Nephron (organoid): ENCODE results near the gene RNF220.

Experiments
- H3K27ac Mint-ChIP-seq, 3 experiments: 2 replicates each; pipeline ENCODE4 v1.8.0; 2020; ENCODE audit warnings: mixed read lengths in 3 of 3, mild to moderate bottlenecking in 2 of 3, moderate library complexity in 1 of 3
- H3K27me3 Mint-ChIP-seq: 2 replicates; pipeline ENCODE4 v1.8.0; 2021; ENCODE audit warnings: low read depth, mild to moderate bottlenecking, moderate library complexity, mixed read lengths
- H3K36me3 Mint-ChIP-seq: 2 replicates; pipeline ENCODE4 v1.8.0; 2020; ENCODE audit warnings: low read depth, mixed read lengths
- H3K4me1 Mint-ChIP-seq: 2 replicates; pipeline ENCODE4 v1.8.0; 2020; ENCODE audit warnings: mixed read lengths
- H3K4me3 Mint-ChIP-seq, 3 experiments: 2 replicates each; pipeline ENCODE4 v1.8.0; 2020; ENCODE audit warnings: mild to moderate bottlenecking in 3 of 3, mixed read lengths in 3 of 3, moderate library complexity in 2 of 3
- H3K9me3 Mint-ChIP-seq: 2 replicates; pipeline ENCODE4 v1.8.0; 2020; ENCODE audit warnings: mixed read lengths
- TF ChIP-seq, protein P1 (sequence below), 3 experiments: fragments of 200-600 bp; sonication (generic); IDR thresholded peaks; one replicate each; pipeline ENCODE4 v1.5.0; 2021; ENCODE audit warnings: antibody characterized with exemption in 3 of 3; ENCODE audit not compliant: unreplicated experiment in 3 of 3

The RNF220 gene

DNA sequence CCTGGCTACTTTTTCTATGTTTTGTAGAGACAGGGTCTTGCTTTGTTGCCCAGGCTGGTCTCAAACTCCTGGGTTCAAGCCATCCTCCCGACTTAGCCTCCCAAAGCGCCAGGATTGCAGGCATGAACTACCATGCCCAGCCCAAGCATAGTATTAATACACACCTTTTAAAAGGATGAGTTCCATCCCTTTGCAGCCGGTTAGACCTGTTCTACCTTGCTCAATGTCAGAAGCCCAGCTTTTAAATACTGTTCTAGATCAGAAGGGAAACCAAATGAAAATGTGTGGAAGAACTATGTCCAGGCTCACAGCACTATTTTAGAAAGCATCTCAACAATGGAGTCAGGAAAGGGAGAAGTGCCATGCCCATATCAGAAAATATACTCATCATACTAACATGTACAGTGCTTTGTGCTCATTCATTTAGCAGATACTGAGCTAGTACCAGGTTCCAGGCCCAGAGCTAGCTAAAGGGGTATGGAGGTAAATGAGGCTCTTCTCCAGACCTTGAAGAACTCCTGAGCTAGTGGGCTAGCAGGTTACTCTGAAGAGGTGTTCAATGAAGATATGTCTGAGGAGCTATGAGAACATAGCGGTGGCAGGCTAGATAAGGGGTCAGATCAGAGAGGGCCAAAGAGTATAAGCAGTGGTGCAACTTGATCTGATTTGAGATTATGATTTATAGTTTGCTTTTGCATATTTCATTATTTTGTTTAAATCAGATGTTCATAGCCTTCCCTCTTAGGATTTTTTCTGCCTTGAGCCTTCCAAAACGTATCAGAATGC lies 78.2 kb downstream of the RNF220 start:
- TF ChIP-seq, protein P1, sequence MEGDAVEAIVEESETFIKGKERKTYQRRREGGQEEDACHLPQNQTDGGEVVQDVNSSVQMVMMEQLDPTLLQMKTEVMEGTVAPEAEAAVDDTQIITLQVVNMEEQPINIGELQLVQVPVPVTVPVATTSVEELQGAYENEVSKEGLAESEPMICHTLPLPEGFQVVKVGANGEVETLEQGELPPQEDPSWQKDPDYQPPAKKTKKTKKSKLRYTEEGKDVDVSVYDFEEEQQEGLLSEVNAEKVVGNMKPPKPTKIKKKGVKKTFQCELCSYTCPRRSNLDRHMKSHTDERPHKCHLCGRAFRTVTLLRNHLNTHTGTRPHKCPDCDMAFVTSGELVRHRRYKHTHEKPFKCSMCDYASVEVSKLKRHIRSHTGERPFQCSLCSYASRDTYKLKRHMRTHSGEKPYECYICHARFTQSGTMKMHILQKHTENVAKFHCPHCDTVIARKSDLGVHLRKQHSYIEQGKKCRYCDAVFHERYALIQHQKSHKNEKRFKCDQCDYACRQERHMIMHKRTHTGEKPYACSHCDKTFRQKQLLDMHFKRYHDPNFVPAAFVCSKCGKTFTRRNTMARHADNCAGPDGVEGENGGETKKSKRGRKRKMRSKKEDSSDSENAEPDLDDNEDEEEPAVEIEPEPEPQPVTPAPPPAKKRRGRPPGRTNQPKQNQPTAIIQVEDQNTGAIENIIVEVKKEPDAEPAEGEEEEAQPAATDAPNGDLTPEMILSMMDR (IDR thresholded peaks at IDR 0.05; ENCODE audit: unreplicated experiment in 3 of 3), result no peak
- Mint-ChIP-seq H3K4me1 (peaks cover 17% of the 10 kb centered on the region), H3K36me3 (no peaks in the 10 kb centered on the region), H3K4me3 (no peak overlapping the region), H3K27ac (no peak overlapping the region), H3K27me3 (peaks cover 50% of the 10 kb centered on the region), H3K9me3 (no peaks in the 10 kb centered on the region)

DNA sequence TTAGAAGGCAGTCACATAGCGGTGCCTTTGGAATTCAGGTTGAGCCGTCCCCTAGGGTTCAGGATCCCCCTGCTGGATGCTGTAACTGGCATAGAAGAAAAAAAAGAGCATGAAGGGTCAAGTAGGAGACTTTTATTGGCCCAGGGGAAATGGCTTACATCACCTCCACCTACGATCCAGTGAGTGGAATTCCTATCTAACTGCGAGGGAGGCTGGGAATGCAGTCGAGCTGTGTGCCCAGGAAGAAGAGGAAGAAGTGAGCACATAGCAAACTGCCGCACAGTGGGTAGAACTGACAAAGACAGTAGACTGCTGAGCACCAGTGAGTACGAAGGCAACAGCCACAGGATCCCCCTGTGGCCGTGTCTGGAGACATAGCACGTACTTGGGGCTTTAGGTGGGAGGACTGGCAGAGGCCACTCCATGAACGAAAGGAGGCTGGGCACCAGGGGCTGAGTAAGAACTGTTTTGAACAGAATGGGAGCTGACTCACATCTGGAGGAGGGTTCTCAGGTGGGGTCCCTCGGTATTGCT lies 79.2 kb downstream of the RNF220 start:
- peaks cover 52% of the 10 kb centered on the region for H3K27me3 Mint-ChIP-seq
- no peaks in the 10 kb centered on the region for H3K36me3 Mint-ChIP-seq
- peaks cover 3% of the 10 kb centered on the region for H3K9me3 Mint-ChIP-seq
- no peak overlapping the region for H3K4me3 Mint-ChIP-seq
- peaks cover 17% of the 10 kb centered on the region for H3K4me1 Mint-ChIP-seq
- TF ChIP-seq, protein P1 (IDR thresholded peaks at IDR 0.05; ENCODE audit: unreplicated experiment in 3 of 3), result no peak
- no peak overlapping the region for H3K27ac Mint-ChIP-seq

DNA sequence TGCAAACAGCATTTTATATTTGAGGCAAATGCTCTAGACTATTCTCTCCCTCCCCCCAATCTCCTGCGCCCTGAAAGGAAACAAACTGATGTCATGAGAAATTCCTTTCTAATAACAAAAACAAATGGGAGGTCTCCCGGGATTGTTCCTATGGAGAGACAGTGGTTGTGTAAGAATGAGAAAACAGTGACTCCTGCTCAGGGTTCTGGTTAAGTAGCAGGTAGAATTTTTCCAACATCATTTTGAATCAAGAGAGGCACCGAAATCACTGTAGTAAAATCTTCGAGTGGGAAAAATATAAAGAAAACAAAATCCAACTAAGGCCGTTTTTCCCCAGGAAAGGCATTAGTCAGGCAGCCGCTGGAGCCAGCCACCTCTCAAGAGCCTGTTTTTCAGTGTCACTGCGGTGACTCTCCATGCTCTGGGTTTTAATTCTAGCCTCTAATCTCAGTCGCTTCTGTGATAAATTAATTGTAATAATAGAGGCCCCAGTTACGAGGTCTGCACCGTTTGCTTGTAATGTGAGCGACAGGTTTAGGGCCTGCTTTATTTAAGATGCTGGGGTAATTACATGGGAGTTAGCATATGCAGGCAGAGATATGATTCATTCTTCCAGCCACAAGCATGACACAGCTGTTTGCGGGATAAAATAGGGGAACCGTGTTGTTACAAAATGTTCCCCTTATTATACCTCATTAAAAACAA lies 80.3 kb downstream of the RNF220 start:
- peaks cover 44% of the 10 kb centered on the region for H3K27me3 Mint-ChIP-seq
- H3K9me3 Mint-ChIP-seq, result peaks cover 3% of the 10 kb centered on the region
- TF ChIP-seq, protein P1 (IDR thresholded peaks at IDR 0.05; ENCODE audit: unreplicated experiment in 3 of 3), result no peak
- H3K4me3 Mint-ChIP-seq, result no peak overlapping the region
- H3K27ac Mint-ChIP-seq, result peak overlapping the region in 2 of 3 experiments; percentile 24 to 57
- H3K4me1 Mint-ChIP-seq, result peaks cover 17% of the 10 kb centered on the region
- H3K36me3 Mint-ChIP-seq, result no peaks in the 10 kb centered on the region

DNA sequence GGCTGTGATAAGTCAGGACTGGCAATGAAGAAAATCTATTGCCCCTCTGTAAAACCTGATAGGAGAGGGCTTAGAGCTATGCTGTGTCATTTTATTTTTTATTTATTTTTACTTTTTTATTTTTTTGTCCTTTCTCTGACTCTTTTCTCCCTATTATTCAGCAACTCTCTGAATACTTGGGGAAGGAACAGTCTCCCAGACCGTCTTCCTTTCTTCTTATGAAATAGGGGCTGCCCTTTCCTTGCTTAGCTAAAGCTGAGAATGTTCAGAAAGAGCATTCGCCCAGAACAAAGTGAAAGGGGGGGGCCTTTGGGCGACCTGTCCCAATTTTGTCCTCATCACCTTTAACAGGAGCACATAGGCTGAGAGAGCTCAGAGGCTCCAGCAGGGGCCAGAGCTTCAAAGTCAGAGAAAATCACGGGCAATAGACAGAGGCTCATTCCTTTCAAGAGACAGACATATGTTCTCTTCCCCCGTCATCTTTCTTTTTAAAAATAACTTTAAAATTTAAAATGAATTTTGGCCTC lies 80.9 kb downstream of the RNF220 start:
- H3K27ac Mint-ChIP-seq, result peak overlapping the region in 1 of 3 experiments; percentile 57
- TF ChIP-seq, protein P1 (IDR thresholded peaks at IDR 0.05; ENCODE audit: unreplicated experiment in 3 of 3), result no peak
- no peak overlapping the region for H3K4me3 Mint-ChIP-seq
- no peaks in the 10 kb centered on the region for H3K36me3 Mint-ChIP-seq
- peaks cover 17% of the 10 kb centered on the region for H3K4me1 Mint-ChIP-seq
- H3K9me3 Mint-ChIP-seq, result peaks cover 8% of the 10 kb centered on the region
- H3K27me3 Mint-ChIP-seq, result peaks cover 38% of the 10 kb centered on the region

DNA sequence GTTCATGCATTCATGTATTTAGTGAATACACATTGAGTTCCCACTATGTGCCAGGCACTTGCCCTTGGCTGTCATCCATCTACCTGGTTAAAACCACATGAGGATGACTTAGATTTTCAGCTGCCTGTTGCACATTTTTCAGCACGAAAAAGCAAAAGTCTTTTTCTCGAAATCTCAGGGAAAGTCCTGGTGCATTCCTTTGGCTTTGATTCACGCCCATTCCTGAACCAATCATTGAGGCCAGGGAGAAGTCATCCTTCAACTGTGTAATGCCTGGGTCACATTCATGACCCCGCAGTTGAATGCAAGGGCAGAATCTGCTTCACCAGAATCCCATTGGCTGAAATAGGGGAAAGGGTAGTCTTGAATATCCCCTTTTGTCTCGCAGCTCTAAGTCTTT lies 84.4 kb downstream of the RNF220 start:
- H3K27me3 Mint-ChIP-seq, result peaks cover 21% of the 10 kb centered on the region
- peaks cover 4% of the 10 kb centered on the region for H3K36me3 Mint-ChIP-seq
- peaks cover 12% of the 10 kb centered on the region for H3K4me1 Mint-ChIP-seq
- H3K4me3 Mint-ChIP-seq, result no peak overlapping the region
- peaks cover 13% of the 10 kb centered on the region for H3K9me3 Mint-ChIP-seq
- no peak overlapping the region for H3K27ac Mint-ChIP-seq
- TF ChIP-seq, protein P1 (IDR thresholded peaks at IDR 0.05; ENCODE audit: unreplicated experiment in 3 of 3), result no peak
